ENCODE measurements around the gene HPD. TPM values are rescaled to one million over a fixed set of nuclear protein-coding genes. Genes with fewer than 3 reads are reported as not detected.

HPD gene
- total and polyA plus RNA-seq, 12 donors: 1.6 to 13.0 (median 4.0) TPM

DNA sequence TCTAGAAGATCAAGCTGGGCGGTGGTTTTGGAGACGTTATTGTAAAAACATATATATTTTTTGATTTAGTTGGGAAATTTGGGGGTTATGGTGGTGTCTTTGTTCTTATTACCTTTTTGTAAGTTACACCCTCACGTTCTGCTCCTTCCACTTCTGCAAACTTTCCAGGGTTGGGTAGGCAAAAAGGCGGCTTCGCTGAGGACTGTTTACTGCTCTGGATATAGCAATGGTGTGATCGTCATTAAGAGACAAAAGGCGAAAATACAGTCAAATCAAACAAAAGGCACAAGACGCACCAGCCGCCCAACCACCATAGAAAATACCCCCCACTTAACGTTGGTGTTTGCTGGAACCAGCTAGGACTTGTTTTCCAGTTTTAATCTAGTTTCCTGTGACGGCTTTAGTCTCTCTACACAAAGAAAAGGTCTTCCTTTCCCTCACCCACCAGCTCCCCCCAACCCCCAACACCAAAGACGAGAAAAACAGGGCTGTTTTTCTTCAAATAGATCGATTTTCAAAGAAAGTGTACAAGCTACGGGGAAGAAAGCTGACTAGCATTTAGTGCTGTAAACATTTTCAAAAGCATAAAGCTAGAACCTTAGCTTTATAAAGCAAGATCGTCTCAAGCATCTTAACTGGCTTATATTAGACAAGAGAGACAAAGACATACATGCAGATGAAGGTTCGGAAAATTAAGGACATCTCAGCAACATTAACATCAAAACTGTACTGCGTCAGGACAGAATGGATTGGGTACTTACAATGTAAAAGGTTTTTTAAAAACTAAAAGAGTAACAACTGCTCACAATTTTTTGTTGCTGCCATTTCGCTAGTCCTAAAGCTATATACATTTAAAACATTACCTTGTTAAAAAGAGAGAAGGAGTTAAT, 56.8 kb downstream of the HPD start:
- WGBS, 4 donors: 33 to 43% (median 39%) methylated on average over 18 of the region's 18 CpGs
- no peaks in the 10 kb centered on the region for H3K36me3 ChIP-seq (replicated peaks in 1 of 2)
- H3K9me3 ChIP-seq (replicated peaks in 1 of 3): no peaks in the 10 kb centered on the region
- H3K4me1 ChIP-seq (replicated peaks in 1 of 2): peaks cover 48 to 59% of the 10 kb centered on the region in 2 donors
- H3K27ac ChIP-seq: peak overlapping the region; percentile 97 to 100 (median 100)
- H3K4me3 ChIP-seq: peak overlapping the region; percentile 19 to 92 (median 32)
- intact Hi-C loops (cut with DNase I): no loop called here
- H3K27me3 ChIP-seq: no peaks in the 10 kb centered on the region
- no peak for DNase-seq
- TF ChIP-seq POLR2A (IDR thresholded peaks at IDR 0.05): no peak
- TF ChIP-seq, protein P1, sequence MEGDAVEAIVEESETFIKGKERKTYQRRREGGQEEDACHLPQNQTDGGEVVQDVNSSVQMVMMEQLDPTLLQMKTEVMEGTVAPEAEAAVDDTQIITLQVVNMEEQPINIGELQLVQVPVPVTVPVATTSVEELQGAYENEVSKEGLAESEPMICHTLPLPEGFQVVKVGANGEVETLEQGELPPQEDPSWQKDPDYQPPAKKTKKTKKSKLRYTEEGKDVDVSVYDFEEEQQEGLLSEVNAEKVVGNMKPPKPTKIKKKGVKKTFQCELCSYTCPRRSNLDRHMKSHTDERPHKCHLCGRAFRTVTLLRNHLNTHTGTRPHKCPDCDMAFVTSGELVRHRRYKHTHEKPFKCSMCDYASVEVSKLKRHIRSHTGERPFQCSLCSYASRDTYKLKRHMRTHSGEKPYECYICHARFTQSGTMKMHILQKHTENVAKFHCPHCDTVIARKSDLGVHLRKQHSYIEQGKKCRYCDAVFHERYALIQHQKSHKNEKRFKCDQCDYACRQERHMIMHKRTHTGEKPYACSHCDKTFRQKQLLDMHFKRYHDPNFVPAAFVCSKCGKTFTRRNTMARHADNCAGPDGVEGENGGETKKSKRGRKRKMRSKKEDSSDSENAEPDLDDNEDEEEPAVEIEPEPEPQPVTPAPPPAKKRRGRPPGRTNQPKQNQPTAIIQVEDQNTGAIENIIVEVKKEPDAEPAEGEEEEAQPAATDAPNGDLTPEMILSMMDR (IDR thresholded peaks at IDR 0.05): no peak

DNA sequence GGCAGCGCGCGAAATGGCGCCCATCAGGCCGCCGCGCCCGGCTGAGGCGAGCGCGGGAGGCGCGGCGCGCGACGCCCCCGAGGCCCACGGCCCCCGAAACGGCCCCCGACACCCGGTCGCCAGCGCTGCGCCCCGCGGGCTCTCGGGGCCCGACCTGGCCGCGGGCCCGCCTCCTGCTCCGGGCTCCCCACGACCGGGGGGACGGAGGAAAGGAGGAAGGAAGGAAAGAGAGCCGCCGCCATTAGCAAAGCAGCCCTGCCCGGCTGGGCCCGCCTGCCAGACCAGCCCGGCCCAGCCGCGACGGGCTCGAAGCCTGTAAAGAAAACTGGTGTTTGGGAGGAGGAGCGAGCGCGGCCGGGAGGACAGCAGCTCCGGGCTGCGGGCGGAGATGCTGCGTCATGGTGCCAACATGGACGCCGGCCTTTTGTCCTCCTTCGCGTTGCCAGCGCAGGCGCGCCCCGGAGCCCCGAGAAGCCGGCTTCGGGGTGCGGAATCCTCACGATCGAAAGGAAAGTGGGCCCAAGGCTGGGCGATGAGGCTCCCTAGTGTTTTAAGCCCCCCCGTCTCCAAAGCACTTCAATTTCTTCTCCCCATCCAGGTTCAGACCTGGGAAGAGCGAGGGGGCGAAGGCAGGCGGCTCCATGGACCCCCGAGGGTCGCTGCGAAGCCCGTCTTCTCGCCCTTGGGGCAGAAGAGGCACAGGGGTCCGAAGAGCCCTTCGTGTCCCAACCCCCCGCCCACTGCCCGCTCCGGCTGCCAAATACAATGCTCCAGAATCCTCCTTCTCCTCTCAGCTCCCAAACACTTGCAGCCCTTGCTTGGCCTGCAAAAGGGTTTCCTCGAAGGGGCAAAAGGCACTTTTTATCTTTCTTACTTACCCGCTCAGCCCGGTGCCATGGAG, 57.7 kb downstream of the HPD start:
- intact Hi-C loops (cut with DNase I): no loop called here
- peak; percentile 73 to 88 (median 80) for DNase-seq
- H3K4me1 ChIP-seq (replicated peaks in 1 of 2): peaks cover 48 to 59% of the 10 kb centered on the region in 2 donors

DNA sequence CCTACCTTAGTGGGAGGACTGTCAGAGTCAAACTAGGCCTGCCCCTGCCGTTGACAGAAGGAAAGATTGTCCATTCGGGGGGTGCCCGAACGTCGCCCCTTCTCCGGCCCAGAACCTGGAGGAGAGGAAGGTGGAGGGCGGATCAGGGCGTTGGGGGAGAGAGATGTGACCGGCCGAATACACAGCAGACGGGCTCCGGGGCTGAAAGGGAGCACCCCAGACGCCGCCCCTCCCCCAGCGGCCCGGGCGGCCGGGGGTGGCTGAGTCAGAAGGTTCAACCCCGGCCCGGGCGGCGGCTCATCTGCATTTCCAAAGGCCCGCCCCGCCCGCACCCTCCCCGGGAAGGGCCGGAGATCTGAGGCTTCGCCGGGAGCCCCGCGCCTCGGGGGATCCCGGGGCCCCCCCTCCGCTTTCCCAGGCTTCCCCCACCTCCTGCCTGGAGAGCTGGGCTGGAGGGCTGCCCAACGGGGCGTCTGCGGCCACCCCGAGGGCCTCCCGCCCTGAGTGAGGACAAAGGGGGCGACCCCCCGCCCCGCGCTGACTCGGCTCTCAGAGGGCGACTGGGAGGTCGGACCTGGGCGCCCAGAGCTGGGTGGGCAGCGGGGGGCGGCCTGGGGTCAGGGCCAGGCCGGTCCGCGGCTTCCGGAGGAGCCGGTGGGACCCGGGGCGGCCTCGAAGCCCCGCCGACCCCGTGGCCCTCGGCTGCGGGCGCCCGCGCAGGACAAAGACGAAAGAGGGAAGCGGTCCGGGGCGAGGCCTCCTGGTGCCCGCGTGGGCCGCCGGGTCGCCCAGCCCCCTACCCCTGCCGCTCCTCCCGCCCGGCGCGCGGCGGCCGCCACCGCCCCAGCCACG, 58.6 kb downstream of the HPD start:
- TF ChIP-seq POLR2A (IDR thresholded peaks at IDR 0.05): peak; percentile 41 to 74
- TF ChIP-seq, protein P1 (IDR thresholded peaks at IDR 0.05): peak in 1 of 6 experiments; percentile 11
- Histone ChIP-seq H3K4me1 (replicated peaks in 1 of 2) (peaks cover 47 to 60% of the 10 kb centered on the region in 2 donors), H3K27me3 (no peaks in the 10 kb centered on the region), H3K27ac (peak overlapping the region; percentile 93 to 100 (median 100)), H3K36me3 (replicated peaks in 1 of 2) (peaks cover 0 to 13% of the 10 kb centered on the region in 2 donors), H3K9me3 (replicated peaks in 1 of 3) (no peaks in the 10 kb centered on the region), H3K4me3 (peak overlapping the region in 3 of 4 donors; percentile 13 to 92 (median 49))
- intact Hi-C loops (cut with DNase I): loop anchor here in 1 of 2 donors (10.0 kb wide), 1 partner anchor 95 kb away; no protein-coding TSS in a partner anchor
- DNase-seq: peak; percentile 93 to 96 (median 94)
- 0 to 1% (median 1%) methylated on average over 3 to 83 of the region's 84 CpGs for WGBS, 4 donors

More for the DNA sequence above, 57.7 kb downstream of the HPD start:
- Histone ChIP-seq H3K27me3 (no peaks in the 10 kb centered on the region), H3K9me3 (replicated peaks in 1 of 3) (no peaks in the 10 kb centered on the region), H3K36me3 (replicated peaks in 1 of 2) (peaks cover 0 to 4% of the 10 kb centered on the region in 2 donors), H3K27ac (peak overlapping the region; percentile 97 to 100 (median 100)), H3K4me3 (peak overlapping the region in 3 of 4 donors; percentile 19 to 92 (median 37))
- TF ChIP-seq POLR2A (IDR thresholded peaks at IDR 0.05): peak; percentile 76 to 78
- TF ChIP-seq, protein P1 (IDR thresholded peaks at IDR 0.05): peak in 1 of 6 experiments; percentile 8
- 3 to 7% (median 4%) methylated on average over 29 to 86 of the region's 86 CpGs for WGBS, 4 donors

All from adrenal gland (tissue), 12 donors.